CD4-positive, alpha-beta T cell treated with Interleukin-21 for 1 hour (primary cell): ENCODE measurements around the gene PYGO1.
A peak's percentile ranks its signal among the peaks of the same experiment; 100 is the strongest.
"Not testable (repeated sequence)": the region's sequence is repeated elsewhere in the genome, so short reads cannot be mapped to it uniquely, and the experiment has no call there.

Experiments
- DNase-seq: peaks from one replicate; pipeline ENCODE4 v3.0.0-alpha.2; 2020

The PYGO1 gene

DNA sequence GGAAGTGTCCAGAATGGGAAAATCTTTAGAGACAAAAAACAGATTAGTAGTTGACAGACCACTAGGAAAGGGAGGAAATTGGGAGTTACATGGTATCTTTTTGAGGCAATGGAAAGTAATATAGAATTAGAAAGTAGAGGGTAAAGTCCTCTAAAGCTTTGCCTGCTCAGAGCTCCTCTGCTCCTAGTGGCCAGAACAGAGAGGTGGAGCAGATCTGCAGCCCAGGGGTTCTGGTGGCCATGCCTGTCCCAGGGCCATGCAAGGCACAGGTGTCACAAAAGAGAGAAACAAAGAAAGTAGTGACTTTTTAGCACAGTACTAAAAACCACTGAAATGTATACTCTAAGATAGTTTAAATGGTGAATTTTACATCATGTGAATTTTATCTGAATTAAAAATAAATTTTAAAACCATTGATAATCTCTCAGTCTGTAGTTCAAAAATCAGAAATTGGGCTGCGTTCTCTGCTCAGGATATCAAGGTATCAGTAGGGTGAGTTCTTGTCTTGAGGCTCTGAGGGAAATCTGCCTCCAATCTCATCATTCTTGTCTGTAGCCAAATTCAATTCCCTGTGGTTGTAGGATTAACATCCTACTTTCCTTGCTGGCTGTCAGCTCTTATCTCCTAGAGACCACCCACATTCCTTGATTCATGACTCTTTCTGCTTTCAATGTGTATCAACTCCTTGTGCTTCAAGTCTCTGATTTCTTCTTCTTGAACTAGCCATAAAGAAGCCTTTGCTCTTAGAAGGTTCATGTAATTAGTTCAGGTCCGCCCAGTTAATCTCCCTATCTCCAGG, 23.6 kb downstream of the PYGO1 start:
- DNase-seq = no peak

DNA sequence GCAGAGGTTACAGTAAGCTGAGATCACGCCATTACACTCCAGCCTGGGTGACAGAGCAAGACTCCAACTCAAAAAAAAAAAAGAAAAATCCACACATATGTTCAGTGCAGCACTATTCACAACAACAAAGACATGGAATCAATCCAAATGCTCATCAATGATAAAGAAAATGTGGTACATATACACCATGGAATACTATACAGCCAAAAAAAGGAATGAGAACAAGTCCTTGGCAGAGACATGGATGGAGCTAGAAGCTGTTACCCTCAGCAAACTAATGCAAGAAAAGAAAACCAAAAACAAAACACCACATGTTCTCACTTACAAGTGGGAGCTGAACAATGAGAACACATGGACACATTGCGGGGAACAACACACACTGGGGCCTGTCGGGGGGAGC, 25.5 kb downstream of the PYGO1 start:
- no peak for DNase-seq

DNA sequence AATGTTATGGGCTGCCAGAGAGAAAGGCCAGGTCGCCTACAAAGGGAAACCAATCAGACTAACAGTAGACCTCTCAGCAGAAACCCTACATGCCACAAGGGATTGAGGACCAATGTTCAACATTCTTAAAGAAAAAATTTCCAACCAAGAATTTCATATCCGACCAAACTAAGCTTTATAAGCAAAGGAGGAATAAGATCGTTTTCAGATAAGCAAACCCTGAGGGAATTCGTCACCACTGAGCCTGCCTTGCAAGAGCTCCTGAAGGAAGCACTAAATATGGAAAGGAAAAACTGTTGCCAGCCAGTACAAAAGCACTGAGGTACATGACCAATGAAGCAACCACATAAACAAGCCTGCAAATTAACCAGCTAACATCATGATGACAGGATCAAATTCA, 33.1 kb downstream of the PYGO1 start:
- no peak for DNase-seq

DNA sequence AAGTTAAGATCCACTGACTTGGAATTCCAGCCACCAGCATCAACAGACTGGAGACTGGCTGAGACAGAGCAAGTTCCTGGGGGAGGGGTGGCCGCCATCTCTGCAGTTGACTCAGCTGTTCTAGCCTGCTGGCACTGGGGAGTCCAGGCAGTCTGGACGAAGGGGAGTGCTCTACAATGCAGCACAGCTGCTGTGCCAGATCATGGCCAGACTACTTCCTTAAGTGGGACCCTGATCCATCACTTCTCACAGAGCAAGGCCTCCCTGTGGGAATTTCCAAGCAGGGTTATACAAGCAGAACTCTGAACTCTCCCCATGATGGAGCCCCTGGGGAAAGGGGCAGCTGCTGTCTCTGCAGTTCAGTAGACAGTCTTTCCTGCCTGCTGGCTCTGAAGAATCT, 35.2 kb downstream of the PYGO1 start:
- no peak for DNase-seq

DNA sequence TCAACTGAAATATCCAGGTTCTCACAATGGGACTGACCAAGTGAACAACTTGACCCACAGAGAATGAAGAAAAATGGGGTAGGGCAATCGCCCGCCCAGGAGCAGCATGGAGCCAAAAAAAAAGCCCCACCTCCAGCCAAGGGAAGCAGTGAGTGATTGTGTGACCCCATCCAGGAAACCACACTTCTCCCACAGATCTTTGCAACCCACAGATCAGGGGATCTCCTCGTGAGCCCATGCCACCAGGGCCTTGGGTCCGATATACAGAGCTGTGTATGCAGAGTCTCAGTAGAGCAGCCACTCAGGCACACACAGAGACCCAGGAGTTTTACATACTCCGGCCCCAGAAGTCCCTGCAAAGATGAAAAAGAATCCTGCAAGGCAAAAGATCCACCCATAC, 35.7 kb downstream of the PYGO1 start:
- no peak for DNase-seq

DNA sequence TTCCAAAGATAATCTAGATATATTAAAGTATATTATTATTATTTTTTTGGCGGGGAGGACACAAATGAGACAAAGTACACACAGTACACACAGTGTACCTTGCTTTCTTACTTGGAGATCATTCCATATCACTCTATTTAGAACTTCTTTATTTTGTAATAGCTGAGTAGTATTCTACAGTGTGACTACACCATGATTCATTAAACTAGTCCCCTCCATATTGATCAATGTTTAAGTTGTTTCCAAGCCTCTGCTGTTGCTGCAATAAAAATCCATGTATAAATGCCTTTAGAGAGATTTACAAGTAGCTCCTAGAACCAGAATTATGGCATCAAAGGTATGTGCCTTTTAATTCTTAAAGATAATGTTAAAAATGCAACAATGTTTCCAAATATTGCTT, 38.8 kb downstream of the PYGO1 start:
- DNase-seq = no peak

DNA sequence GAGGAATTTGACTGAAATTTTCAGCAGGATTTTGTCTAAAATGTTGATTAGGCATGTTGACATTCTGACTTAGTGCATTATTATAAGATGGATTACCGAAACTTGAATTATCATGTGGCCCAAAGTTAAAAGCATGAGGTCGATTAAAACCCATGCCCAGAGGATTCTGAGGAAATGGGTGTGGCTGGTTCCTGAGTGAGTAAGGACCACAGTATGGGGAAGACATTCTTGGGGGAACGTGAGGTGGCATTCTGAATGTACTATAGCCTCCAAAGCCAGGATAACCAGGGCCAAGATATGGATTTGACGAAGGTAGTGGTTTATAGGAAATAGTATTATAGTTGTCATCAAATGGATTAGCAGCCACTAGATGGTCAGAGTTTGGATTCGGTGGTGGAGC, 41.4 kb downstream of the PYGO1 start:
- no peak for DNase-seq

DNA sequence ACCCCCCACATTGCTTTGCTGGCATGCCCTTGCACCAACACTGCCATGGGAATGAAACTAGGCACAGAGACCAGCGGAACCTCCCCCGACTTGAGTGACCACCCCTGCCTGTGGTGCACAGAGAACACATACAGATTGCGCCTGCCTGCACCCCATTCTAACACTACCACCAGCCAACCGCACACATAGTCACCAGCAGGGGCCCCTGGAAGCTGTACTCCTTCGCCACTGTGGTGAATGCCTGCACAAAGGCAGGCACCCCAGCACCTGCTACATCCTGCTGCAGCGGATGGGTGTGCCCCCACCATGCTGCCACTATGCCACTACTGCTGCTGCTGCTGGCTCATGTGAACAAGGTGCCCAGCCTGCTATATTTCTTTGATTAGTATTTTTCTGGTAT, 52.7 kb downstream of the PYGO1 start:
- DNase-seq = peak; percentile 38

DNA sequence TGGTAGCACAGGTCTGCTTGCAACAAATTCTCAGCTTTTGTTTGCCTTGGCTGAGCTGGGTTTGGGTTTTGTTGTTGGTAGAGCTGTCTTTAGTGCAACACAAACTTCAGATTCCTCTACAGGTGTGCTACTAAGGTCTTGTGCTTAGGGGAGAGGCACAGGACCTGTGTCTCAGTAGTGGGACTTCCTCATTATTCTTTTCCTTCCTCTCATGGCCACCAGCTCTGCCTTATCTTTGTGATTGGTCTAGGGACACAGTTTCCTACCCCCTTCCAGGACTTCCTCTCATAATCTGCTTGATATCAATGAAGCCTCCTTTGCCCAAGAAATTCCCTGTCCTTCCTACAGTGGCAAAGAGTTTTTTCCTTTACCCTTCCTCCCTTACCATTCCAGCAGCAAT, 55.2 kb downstream of the PYGO1 start:
- no peak for DNase-seq

DNA sequence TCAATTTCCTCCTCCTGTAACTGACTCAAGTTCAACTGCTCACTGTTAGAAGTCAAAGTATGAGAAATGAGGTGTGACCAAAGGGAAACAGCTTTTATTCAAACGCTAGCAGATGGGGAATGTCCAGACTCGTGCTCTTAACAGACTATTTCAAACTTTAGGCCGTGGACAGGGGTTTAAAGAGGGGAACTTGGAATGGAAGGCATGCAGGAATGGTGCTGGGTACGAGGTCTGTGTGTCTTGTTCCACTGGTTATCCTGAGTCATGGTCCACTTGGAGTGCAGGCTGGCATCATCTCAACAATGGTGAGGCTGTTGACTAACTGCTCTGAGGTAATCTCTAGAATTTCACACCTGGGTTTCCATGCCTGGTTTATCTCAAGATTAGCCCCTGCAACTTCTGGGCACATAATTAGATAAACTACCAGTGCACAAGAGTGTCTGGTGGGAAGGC, 57.3 kb downstream of the PYGO1 start:
- no peak for DNase-seq

DNA sequence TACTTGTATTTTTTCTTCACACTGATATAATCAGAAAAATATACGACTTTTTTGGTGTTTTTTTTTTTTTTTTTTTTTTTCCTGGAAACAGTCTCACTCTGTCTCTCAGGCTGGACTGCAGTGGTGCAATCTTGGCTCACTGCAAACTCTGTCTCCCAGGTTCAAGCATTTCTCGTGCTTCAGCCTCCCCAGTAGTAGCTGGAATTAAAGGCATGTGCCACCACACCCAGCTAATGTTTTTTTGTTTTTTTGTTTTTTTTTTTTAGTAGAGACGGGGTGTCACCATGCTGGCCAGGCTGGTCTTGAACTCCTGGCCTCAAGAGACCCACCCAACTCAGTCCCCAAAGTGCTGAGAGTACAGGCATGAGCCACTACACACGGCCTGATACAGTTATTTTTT, 59.3 kb downstream of the PYGO1 start:
- no peak for DNase-seq

DNA sequence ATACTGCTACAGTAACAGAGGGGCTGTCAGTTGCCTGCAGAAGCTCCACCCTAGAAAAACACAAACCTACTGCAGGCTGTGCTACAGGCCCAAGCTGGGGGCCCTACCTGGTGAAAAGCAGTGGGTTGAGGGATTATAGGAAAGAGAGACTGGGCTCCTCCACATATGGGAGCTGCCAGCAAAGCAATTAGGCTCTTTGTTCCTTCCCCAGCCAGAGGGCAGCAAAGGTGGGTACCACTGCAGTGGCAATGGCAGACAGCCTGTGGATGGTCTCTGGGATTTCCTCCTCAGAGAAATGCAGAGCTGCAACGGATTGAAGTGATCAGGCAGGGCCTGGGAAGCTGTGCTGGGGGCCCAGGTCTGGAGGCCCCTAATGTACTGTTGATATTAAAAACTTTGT, 61.0 kb downstream of the PYGO1 start:
- no peak for DNase-seq

DNA sequence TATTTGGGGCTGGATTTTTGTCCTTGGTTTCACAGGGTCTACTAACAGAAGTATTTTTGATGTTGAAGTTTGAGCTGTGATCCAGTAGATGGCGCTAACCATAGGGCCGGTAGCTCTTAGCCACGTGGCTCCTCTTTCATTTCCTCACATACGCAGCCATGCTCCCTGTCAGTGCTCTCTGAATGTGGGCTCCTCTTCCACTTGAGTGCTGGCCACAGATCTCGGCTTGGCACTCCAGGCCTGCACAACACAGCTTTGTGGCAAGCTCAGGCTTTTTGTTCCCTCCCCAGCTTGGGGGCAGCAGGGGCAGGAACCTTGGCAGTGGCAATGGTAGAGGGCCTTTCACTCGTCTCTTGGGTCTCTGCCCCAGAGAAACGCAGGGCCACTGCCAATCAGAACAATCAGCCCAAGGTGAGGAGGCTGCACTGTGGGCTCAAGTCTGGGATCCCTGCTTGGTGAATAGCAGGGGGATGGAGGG, 61.5 kb downstream of the PYGO1 start:
- DNase-seq = peak; percentile 31

DNA sequence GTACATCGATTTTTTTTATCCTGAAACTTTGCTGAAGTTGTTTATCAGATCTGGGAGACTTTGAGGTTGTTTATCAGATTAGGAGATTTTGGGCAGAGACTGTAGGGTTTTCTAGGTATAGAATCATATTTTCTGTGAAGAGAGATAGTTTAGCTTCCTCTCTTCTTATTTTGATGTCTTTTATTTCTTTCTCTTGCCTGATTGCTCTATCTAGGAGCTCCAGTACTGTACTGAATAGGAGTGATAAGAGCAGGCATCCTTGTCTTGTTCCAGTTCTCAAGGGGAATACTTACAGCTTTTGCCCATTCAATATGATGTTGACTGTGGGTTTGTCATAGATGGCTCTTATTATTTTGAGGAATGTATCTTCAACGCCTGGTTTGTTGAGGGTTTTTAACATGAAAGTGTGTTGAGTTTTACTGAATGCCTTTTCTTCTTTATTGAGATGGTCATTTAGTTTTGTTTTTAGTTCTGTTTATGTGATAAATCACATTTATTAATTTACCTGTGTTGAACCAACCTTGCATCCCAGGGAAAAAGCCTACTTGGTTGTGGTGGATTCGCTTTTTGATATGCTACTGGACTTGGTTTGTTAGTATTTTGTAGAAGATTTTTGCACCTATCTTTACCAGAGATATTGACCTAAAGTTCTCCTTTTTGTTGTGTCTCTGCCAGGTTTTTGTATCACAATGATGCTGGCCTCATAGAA, 65.2 kb downstream of the PYGO1 start:
- no peak for DNase-seq

DNA sequence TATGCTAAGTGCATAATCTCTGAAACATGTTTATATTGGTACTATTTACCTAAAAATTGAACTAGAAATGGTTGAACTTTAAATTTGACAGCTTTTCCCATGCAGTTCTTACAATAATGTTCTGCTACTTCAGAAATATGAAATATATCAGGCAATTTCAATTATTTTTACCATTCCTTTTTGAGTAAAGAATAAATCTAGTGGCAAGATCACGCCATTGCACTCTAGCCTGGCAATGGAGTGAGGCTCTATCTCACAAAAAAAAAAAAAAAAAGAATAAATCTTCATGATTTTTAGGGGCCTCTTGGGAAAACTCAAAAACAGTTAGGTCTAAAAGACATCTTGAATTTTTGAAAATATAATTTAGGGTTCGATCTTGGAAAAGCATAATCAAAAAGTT, 69.5 kb downstream of the PYGO1 start:
- DNase-seq = no peak

DNA sequence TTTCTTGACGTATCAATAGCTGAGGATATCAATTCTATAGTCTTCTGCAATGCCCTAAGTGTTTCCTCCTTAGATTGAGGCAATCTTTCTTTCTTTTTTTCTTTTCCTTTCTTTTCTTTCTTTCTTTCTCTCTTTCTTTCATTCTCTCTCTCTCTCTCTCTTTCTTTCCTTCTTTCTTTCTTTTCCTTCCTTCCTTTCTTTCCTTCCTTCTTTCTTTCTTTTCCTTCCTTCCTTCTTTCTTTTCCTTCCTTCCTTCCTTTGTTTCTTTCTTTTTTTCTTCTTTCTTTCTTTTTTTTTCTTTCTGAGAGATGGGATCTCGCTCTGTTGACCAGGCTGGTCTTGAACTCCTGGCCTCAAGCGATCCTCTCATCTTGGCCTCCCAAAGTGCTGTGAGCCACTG, 70.1 kb downstream of the PYGO1 start:
- no peak for DNase-seq

DNA sequence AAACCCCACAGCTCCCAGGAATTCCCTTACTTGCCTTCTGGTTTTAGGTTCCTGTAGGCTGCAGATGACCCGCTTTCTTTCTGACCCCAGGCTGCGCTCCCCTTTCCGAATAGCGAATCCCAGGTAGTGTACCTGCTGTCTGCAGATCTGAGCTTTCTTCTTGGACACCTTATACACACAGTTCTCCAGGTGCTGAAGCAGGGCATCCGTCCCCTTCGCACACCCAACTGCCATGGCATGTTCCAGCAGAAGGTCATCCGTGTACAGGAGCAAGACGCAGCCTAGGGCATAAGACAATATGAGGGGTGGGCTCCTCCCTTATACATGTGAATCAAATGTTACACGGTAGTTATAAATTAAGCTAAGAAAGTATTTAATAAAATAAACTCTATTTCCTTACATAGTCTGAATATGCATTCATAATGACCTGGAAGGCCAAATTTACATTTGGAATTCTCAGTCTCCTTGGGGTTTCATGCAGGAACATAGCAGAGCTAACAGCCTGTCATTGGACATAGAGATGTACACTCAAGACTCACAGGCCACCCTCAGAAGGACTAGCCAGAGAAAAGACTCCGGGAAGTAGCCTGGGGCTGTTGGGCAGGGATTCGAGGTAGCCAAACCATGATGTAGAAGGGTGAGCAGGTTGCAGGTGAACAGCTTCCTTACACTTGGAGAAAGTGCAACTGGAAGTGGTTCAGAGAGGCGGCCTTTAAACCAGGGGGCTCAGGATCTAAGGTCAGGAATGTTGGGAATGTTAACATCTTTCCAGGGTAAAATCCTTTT, 72.0 kb downstream of the PYGO1 start:
- no peak for DNase-seq

DNA sequence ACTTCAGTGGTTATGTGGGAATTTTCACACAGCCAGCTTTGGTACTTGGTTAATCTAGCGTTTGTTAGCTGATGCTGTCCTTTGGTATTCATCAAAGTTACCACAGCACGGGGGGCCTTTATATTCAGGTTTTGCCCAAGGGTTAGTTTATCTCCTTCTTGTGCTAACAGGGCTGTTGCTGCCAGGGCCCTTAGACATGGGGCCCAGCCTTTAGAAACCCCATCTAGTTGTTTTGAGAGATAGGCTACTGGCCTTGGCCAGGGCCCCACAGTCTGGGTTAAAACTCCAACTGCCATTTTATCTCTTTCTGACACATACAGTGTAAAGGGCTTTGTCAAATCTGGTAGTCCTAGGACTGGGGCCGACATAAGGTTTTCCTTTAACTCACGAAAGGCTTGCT, 72.7 kb downstream of the PYGO1 start:
- no peak for DNase-seq

DNA sequence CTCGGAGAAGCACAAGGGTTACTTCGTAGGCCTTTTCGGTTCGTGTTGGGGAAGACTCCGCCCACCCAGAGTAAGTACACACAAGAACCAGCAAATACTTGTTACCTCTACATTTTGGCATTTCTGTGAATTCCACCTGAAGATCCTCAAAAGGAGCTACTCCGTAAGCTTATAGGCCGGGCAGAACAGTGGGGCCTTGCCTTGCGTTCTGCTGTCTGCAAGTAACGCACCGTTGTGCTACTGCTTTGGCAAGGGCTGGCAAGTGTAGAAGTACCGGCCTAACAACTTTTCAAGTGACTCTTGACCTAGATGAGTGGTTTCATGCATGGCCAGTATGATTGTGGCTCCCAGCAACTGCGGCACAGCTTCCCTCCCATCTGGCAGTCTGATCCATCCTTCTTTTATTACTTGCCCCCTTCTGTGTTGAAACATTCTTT, 73.7 kb downstream of the PYGO1 start:
- DNase-seq = no peak

DNA sequence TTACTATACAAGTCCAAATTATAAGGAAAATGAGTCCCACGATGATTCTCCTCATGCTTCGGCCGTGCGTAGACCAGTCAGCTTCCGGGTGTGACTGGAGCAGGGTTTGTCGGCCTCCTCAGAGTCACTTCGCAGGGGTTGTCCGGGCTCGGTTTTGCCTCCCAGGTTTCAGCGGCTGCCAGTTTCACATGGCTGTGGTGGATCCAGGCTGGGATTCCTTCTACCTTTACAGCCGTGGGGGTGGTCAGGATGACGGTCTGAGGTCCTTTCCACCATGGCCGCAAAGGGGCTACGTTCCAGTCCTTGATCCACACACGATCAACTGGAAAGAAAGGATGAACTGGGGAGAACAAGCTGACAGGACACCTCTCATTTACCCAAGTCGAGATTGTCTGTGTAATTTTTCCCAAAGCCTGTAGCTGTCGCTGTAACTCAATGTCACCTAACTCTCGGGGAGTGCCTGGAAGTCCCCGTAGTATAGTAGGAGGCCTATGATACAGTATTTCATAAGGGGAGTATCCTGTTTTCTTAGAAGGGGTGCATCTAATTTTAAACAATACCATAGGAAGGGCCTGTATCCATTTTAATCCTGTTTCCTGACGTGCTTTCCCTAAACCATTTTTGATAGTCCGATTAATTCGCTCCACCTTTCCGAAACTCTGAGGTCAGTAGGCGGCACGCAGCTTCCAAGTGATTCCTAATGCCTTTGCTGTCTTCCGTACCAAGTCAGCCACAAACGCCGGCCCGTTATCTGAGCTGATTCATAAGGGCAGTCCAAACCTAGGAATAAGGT, 74.3 kb downstream of the PYGO1 start:
- not testable (repeated sequence) for DNase-seq

DNA sequence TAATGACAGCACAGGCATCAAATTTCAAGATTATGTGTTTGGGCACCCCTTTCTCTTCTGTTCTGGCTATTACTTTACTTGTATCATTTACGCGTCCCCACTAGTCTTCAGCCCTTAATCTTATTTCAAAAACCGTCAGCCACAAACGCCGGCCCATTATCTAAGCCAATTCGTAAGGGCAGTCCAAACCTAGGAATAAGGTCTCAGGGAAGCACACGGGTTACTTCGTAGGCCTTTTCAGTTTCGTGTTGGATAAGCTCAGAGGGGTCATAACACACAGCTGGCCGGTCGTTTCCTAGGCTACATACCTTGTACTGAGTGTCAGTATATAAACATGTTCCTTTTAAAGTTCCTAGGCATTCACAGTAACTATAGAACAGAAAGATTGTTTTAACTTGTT, 75.0 kb downstream of the PYGO1 start:
- DNase-seq = no peak

DNA sequence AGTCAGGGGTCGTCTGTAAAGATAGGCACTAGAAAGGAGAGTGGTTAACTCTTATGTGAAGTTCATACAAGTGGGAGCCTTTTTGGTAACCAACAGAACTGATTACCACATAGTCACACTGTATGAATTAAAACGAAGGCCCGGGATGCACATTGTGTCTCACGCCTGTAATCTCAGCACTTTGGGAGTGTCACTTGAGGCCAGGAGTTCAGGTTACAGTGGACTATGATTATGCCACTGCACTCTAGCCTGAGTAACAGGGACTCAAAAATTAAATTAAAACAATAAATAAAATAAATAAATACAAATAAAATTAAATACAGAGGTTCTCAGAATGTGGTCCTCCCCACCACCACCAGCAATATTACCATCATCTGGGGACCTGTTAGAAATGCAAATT, 80.6 kb downstream of the PYGO1 start:
- no peak for DNase-seq

DNA sequence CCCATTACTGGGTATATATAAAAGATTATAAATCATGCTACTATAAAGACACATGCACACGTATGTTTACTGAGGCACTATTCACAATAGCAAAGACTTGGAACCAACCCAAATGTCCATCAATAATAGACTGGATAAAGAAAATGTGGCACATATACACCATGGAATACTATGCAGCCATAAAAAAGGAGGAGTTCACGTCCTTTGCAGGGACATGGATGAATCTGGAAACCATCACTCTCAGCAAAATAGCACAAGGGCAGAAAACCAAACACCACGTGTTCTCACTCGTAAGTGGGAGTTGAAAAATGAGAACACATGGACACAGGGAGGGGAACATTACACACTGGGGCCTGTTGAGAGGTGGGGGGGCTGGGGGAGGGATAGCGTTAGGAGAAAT, 82.7 kb downstream of the PYGO1 start:
- not testable (repeated sequence) for DNase-seq
